Measurements from ENCODE around the gene HERC2.
"Not testable (repeated sequence)": the region's sequence is repeated elsewhere in the genome, so short reads cannot be mapped to it uniquely, and the experiment has no call there.

Gene HERC2

DNA sequence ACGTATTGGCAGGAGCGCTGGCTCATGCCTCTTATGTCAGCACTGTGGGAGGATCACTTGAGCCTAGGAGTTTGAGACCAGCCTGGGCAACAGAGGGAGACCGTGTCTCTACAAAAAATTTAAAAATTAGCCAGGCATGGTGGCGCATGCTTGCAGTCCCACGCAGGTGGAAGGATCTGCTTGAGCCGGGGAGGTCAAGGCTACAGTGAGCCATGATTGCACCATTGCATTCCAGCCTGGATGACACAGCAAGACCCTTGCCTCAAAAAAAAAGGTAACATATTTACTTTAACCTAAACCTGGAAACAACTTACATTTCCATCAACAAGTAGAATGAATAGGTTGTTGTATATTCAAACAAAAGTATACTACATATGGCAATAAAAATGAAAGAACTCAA is 78.1 kb downstream of the HERC2 start:
- Histone ChIP-seq H3K9ac (ENCODE audit: low read depth, low read length) (no peak overlapping the region), H3K36me3 (ENCODE audit: insufficient read depth, low read length) (peaks cover 69% of the 10 kb centered on the region)
- no peak for DNase-seq

DNA sequence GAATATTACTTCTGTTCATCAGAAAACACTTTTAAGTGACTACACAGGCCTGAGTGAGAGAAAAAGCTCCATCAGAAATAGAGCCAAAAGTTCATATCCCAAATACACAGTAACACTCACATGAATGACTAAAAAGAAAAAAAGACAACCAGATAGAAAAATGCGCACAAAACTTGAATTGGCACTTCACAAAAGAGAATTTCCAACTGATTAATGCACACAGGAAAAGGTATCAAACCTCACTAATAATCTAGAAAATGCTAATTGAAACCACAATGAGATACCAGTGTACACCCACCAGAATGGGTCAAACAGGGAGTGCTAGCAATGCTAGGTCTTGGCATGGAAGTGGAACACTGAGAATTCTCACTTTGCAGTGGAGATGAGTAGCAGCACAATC is 78.6 kb downstream of the HERC2 start:
- H3K4me2 ChIP-seq (ENCODE audit: insufficient read depth, low read length) = no peak overlapping the region
- H3K4me1 ChIP-seq (ENCODE audit: insufficient read depth, low read length) = no peaks in the 10 kb centered on the region
- TF ChIP-seq EZH2 (IDR thresholded peaks at IDR 0.05; ENCODE audit: borderline replicate concordance, low read depth, low read length, severe bottlenecking) (no peak), CTCF (IDR thresholded peaks at IDR 0.05; ENCODE audit: borderline replicate concordance, extremely low read depth, low read length, poor library complexity, severe bottlenecking) (no peak)
- H3K9ac ChIP-seq (ENCODE audit: low read depth, low read length) = no peak overlapping the region
- H3K4me3 ChIP-seq (ENCODE audit: low read depth in 1 of 2, low read length in 2 of 2) = no peak overlapping the region
- peaks cover 3% of the 10 kb centered on the region for H3K9me3 ChIP-seq (ENCODE audit: insufficient read depth, low read length, severe bottlenecking)
- H3K27me3 ChIP-seq (ENCODE audit: insufficient read depth, low read length, poor library complexity) = no peaks in the 10 kb centered on the region
- no peak overlapping the region for H2AFZ ChIP-seq (ENCODE audit: low read depth, low read length)
- DNase-seq (no peak), ATAC-seq (ENCODE audit: insufficient read depth, low read depth) (no peak)
- H3K27ac ChIP-seq (ENCODE audit: low read length) = no peak overlapping the region
- no peaks in the 10 kb centered on the region for H3K79me2 ChIP-seq (ENCODE audit: insufficient read depth, low read length)
- peaks cover 64% of the 10 kb centered on the region for H3K36me3 ChIP-seq (ENCODE audit: insufficient read depth, low read length)
- H4K20me1 ChIP-seq (ENCODE audit: insufficient read depth, low read length) = no peaks in the 10 kb centered on the region

More for the DNA sequence above, 78.1 kb downstream of the HERC2 start:
- H3K4me2 ChIP-seq (ENCODE audit: insufficient read depth, low read length) = no peak overlapping the region
- H3K4me1 ChIP-seq (ENCODE audit: insufficient read depth, low read length) = no peaks in the 10 kb centered on the region
- ATAC-seq (ENCODE audit: insufficient read depth, low read depth) = no peak
- peaks cover 3% of the 10 kb centered on the region for H3K9me3 ChIP-seq (ENCODE audit: insufficient read depth, low read length, severe bottlenecking)
- H4K20me1 ChIP-seq (ENCODE audit: insufficient read depth, low read length) = no peaks in the 10 kb centered on the region
- H3K4me3 ChIP-seq (ENCODE audit: low read depth in 1 of 2, low read length in 2 of 2) = no peak overlapping the region
- no peaks in the 10 kb centered on the region for H3K79me2 ChIP-seq (ENCODE audit: insufficient read depth, low read length)
- TF ChIP-seq CTCF (IDR thresholded peaks at IDR 0.05; ENCODE audit: borderline replicate concordance, extremely low read depth, low read length, poor library complexity, severe bottlenecking) = no peak
- no peak for TF ChIP-seq EZH2 (IDR thresholded peaks at IDR 0.05; ENCODE audit: borderline replicate concordance, low read depth, low read length, severe bottlenecking)
- no peak overlapping the region for H2AFZ ChIP-seq (ENCODE audit: low read depth, low read length)
- no peak overlapping the region for H3K27ac ChIP-seq (ENCODE audit: low read length)
- no peaks in the 10 kb centered on the region for H3K27me3 ChIP-seq (ENCODE audit: insufficient read depth, low read length, poor library complexity)

DNA sequence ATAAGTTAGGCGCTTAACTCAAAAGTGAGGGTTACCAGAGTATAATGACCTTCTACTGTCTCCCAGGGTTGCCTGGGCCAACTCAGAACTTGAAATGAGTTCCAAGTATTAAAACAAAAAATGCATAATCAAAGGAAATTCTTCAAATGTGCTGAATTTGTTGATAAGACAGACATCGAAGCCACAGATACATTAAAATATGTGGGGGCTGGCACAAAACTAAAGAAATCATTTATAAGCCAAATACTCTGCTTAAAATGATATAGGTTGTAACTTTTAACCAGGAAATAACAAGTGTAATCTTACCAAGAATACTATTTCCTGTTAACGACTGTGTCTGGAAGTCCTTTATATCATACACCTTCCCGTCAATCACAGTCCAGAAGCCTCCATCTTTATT is 83.7 kb downstream of the HERC2 start:
- not testable (repeated sequence) for H3K4me1 ChIP-seq (ENCODE audit: insufficient read depth, low read length); H3K9me3 ChIP-seq (ENCODE audit: insufficient read depth, low read length, severe bottlenecking); H2AFZ ChIP-seq (ENCODE audit: low read depth, low read length); H4K20me1 ChIP-seq (ENCODE audit: insufficient read depth, low read length); H3K9ac ChIP-seq (ENCODE audit: low read depth, low read length); H3K27ac ChIP-seq (ENCODE audit: low read length); H3K4me2 ChIP-seq (ENCODE audit: insufficient read depth, low read length); DNase-seq; ATAC-seq (ENCODE audit: insufficient read depth, low read depth); H3K79me2 ChIP-seq (ENCODE audit: insufficient read depth, low read length); H3K27me3 ChIP-seq (ENCODE audit: insufficient read depth, low read length, poor library complexity); H3K4me3 ChIP-seq (ENCODE audit: low read depth in 1 of 2, low read length in 2 of 2)
- peaks cover 33% of the 10 kb centered on the region for H3K36me3 ChIP-seq (ENCODE audit: insufficient read depth, low read length)

DNA sequence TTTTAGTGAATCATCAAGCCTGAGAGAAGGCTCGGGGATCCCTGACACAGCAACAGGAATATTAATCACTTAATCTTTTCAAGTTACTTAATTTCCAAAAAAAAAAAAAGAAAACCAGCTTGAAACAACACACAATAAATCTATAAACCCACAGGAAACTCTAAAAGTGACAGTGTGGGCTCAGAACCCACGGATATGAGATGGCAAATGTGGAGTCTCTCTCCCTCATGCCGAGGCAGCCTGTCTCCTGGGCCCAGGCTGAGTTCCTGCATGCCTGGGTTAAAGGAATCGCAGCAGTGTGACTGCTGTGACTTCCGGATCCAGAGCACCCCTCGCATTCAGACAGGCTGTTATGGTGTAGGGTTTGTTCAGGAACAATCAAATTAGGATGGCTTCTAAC is 90.2 kb downstream of the HERC2 start:
- H3K27ac ChIP-seq (ENCODE audit: low read length); H3K9ac ChIP-seq (ENCODE audit: low read depth, low read length); H3K4me3 ChIP-seq (ENCODE audit: low read depth in 1 of 2, low read length in 2 of 2); DNase-seq; H4K20me1 ChIP-seq (ENCODE audit: insufficient read depth, low read length); H3K4me1 ChIP-seq (ENCODE audit: insufficient read depth, low read length); H3K9me3 ChIP-seq (ENCODE audit: insufficient read depth, low read length, severe bottlenecking); H2AFZ ChIP-seq (ENCODE audit: low read depth, low read length); H3K4me2 ChIP-seq (ENCODE audit: insufficient read depth, low read length); ATAC-seq (ENCODE audit: insufficient read depth, low read depth); H3K79me2 ChIP-seq (ENCODE audit: insufficient read depth, low read length); H3K27me3 ChIP-seq (ENCODE audit: insufficient read depth, low read length, poor library complexity): not testable (repeated sequence)
- peaks cover 20% of the 10 kb centered on the region for H3K36me3 ChIP-seq (ENCODE audit: insufficient read depth, low read length)

GRCh38 chr15:28231336-28231735 is 90.6 kb downstream of the HERC2 start:
- not testable (repeated sequence) for H3K27me3 ChIP-seq (ENCODE audit: insufficient read depth, low read length, poor library complexity); H3K4me2 ChIP-seq (ENCODE audit: insufficient read depth, low read length); H3K79me2 ChIP-seq (ENCODE audit: insufficient read depth, low read length); DNase-seq; H3K27ac ChIP-seq (ENCODE audit: low read length); H2AFZ ChIP-seq (ENCODE audit: low read depth, low read length); H3K9ac ChIP-seq (ENCODE audit: low read depth, low read length); H4K20me1 ChIP-seq (ENCODE audit: insufficient read depth, low read length); H3K9me3 ChIP-seq (ENCODE audit: insufficient read depth, low read length, severe bottlenecking); ATAC-seq (ENCODE audit: insufficient read depth, low read depth); H3K4me1 ChIP-seq (ENCODE audit: insufficient read depth, low read length); H3K4me3 ChIP-seq (ENCODE audit: low read depth in 1 of 2, low read length in 2 of 2)
- peaks cover 20% of the 10 kb centered on the region for H3K36me3 ChIP-seq (ENCODE audit: insufficient read depth, low read length)

- not testable (repeated sequence) for H3K9me3 ChIP-seq (ENCODE audit: insufficient read depth, low read length, severe bottlenecking); H3K9ac ChIP-seq (ENCODE audit: low read depth, low read length); H3K27me3 ChIP-seq (ENCODE audit: insufficient read depth, low read length, poor library complexity); ATAC-seq (ENCODE audit: insufficient read depth, low read depth); H4K20me1 ChIP-seq (ENCODE audit: insufficient read depth, low read length); H3K4me1 ChIP-seq (ENCODE audit: insufficient read depth, low read length); H2AFZ ChIP-seq (ENCODE audit: low read depth, low read length); H3K79me2 ChIP-seq (ENCODE audit: insufficient read depth, low read length); DNase-seq; H3K4me2 ChIP-seq (ENCODE audit: insufficient read depth, low read length); H3K4me3 ChIP-seq (ENCODE audit: low read depth in 1 of 2, low read length in 2 of 2); H3K27ac ChIP-seq (ENCODE audit: low read length)
- H3K36me3 ChIP-seq (ENCODE audit: insufficient read depth, low read length) = peaks cover 14% of the 10 kb centered on the region; the same call in 1 of the 2 replicates
Measured at GRCh38 chr15:28228990-28229640, 92.9 kb downstream of the HERC2 start.

All from DND-41 (cell line).